HCT116 (cell line): ENCODE data around the gene FOXD2. TPM values are rescaled to one million over a fixed set of nuclear protein-coding genes. Genes with fewer than 3 reads are reported as not detected.

Experiments used
- ATAC-seq: fragments of 200-7000 bp; cut with Tn5 transposase; 2 replicates; pipeline ENCODE4 v1.9.1; 2020; ENCODE audit warnings: mild to moderate bottlenecking, moderate library complexity
- BruUV-seq: library from RNA; stranded (reverse); fragments of 400-500 nt; replicated peaks from 2 replicates; lab custom pipeline; 2021; lab: Mats Ljungman, UMichigan
- CTCF ChIA-PET: fragments of 300-600 bp; sonication (Branson Sonifier 250); formaldehyde crosslinking; loops from one replicate; lab custom pipeline; 2021; ENCODE audit warnings: antibody characterized with exemption; lab: Charles Lee
- POLR2A ChIA-PET: fragments of 300-600, 350-600 bp; sonication (Branson Sonifier 250); formaldehyde crosslinking; loops from one replicate; lab custom pipeline; 2021; ENCODE audit warnings: antibody characterized with exemption; lab: Charles Lee
- RAD21 ChIA-PET, 2 experiments: fragments of 300-600 bp; sonication (Branson Sonifier 250); formaldehyde crosslinking; loops; one replicate each; lab custom pipeline; 2023; ENCODE audit warnings: low total read pairs in 2 of 2; ENCODE audit not compliant: uncharacterized antibody in 2 of 2, unreplicated experiment in 2 of 2, low non-redundant PET in 1 of 2; lab: Charles Lee
- DNase-seq: peaks from one replicate; pipeline ENCODE4 v3.0.0-alpha.2; 2010; ENCODE audit warnings: low read depth, low spot score
- H2AFZ ChIP-seq: fragments of 200-600 bp; shearing (Covaris generic), sonication (generic); 2 replicates; pipeline ENCODE4 v1.6.1; 2017; ENCODE audit warnings: low read depth, mixed run types, mixed read lengths, antibody characterized with exemption, low read length; ENCODE audit not compliant: poor library complexity, severe bottlenecking
- H3K27ac ChIP-seq: 2 replicates; pipeline ENCODE4 v1.5.1; 2012; ENCODE audit warnings: low read depth, low read length
- H3K27me3 ChIP-seq: fragments of 200-600 bp; sonication (generic); 2 replicates; pipeline ENCODE4 v1.6.1; 2016; ENCODE audit warnings: mixed run types, low read length, mixed read lengths; ENCODE audit not compliant: insufficient read depth
- H3K36me3 ChIP-seq, 2 experiments: fragments of 200-500 bp in 1 of 2; fragments of 200-600 bp in 1 of 2; sonication (Bioruptor generic) in 1 of 2; sonication (generic) in 1 of 2; 2 replicates each; pipeline versions ENCODE4 v1.5.1 to v1.6.1; 2014 to 2016; ENCODE audit warnings: low read length in 2 of 2, inconsistent platforms in 1 of 2, mixed read lengths in 1 of 2, mixed run types in 1 of 2; ENCODE audit not compliant: insufficient read depth in 2 of 2, control insufficient read depth in 1 of 2
- H3K4me1 ChIP-seq, 2 experiments: fragments of 200-600 bp in 1 of 2; sonication (generic) in 1 of 2; 2 replicates each; pipeline versions ENCODE4 v1.5.1 to v1.6.1; 2012 to 2017; ENCODE audit warnings: low read length in 2 of 2, inconsistent platforms in 1 of 2, mild to moderate bottlenecking in 1 of 2, mixed read lengths in 1 of 2, mixed run types in 1 of 2, moderate library complexity in 1 of 2; ENCODE audit not compliant: insufficient read depth in 2 of 2, control insufficient read depth in 1 of 2
- H3K4me2 ChIP-seq: fragments of 200-600 bp; sonication (generic); 2 replicates; pipeline ENCODE4 v1.6.1; 2017; ENCODE audit warnings: mixed run types, low read length, mixed read lengths
- H3K4me3 ChIP-seq, 2 experiments: fragments of 200-600 bp in 1 of 2; sonication (generic) in 1 of 2; replicated peaks in 1 of 2; 2 replicates each; pipeline ENCODE4 v1.5.1; 2011 to 2016; ENCODE audit warnings: low read length in 2 of 2, control low read depth in 1 of 2, low read depth in 1 of 2, mild to moderate bottlenecking in 1 of 2, mixed read lengths in 1 of 2, mixed run types in 1 of 2
- H3K79me2 ChIP-seq: fragments of 200-600 bp; sonication (generic); 2 replicates; pipeline ENCODE4 v1.6.1; 2017; ENCODE audit warnings: mild to moderate bottlenecking, mixed run types, low read length, moderate library complexity, mixed read lengths; ENCODE audit not compliant: insufficient read depth
- H3K9ac ChIP-seq: fragments of 200-600 bp; sonication (generic); 2 replicates; pipeline ENCODE4 v1.6.1; 2016; ENCODE audit warnings: low read length, mixed read lengths
- H3K9me2 ChIP-seq: fragments of 200-600 bp; sonication (generic), shearing (Covaris generic); 2 replicates; pipeline ENCODE4 v1.6.1; 2017; ENCODE audit warnings: mixed run types, mild to moderate bottlenecking, moderate library complexity; ENCODE audit not compliant: insufficient read depth
- H3K9me3 ChIP-seq, 2 experiments: fragments of 200-500 bp in 1 of 2; fragments of 200-600 bp in 1 of 2; sonication (Bioruptor generic) in 1 of 2; sonication (generic) in 1 of 2; 2 replicates each; pipeline ENCODE4 v1.6.1; 2014 to 2017; ENCODE audit warnings: low read length in 2 of 2, mixed read lengths in 2 of 2, inconsistent platforms in 1 of 2, low read depth in 1 of 2, mild to moderate bottlenecking in 1 of 2, mixed run types in 1 of 2, moderate library complexity in 1 of 2; ENCODE audit not compliant: control insufficient read depth in 1 of 2, insufficient read depth in 1 of 2
- H4K20me1 ChIP-seq: fragments of 200-600 bp; sonication (generic), shearing (Covaris generic); 2 replicates; pipeline ENCODE4 v1.6.1; 2017; ENCODE audit warnings: mixed run types, mild to moderate bottlenecking, moderate library complexity; ENCODE audit not compliant: insufficient read depth
- CBX3 ChIP-seq: IDR thresholded peaks from 2 replicates; pipeline ENCODE4 v1.6.1; 2012; ENCODE audit warnings: low read depth
- CEBPB ChIP-seq: IDR thresholded peaks from 2 replicates; pipeline ENCODE4 v1.6.1; 2012; ENCODE audit warnings: low read depth
- CTCF ChIP-seq, 3 experiments: fragments of 200-600 bp in 1 of 3; sonication (generic) in 1 of 3; IDR thresholded peaks in 2 of 3; conservative IDR thresholded peaks in 1 of 3; 2 replicates each; pipeline ENCODE4 v1.5.1; 2012 to 2017; ENCODE audit warnings: low read depth in 2 of 3, low read length in 2 of 3, antibody characterized with exemption in 1 of 3, borderline replicate concordance in 1 of 3, control low read depth in 1 of 3, mild to moderate bottlenecking in 1 of 3, mixed read lengths in 1 of 3, mixed run types in 1 of 3, moderate library complexity in 1 of 3; ENCODE audit not compliant: insufficient read depth in 1 of 3
- ELF1 ChIP-seq: IDR thresholded peaks from 2 replicates; pipeline ENCODE4 v1.6.1; 2012; ENCODE audit warnings: low read depth, borderline replicate concordance
- EZH2 ChIP-seq: fragments of 200-600 bp; sonication (generic); IDR thresholded peaks from 2 replicates; pipeline ENCODE4 v1.6.1; 2017; ENCODE audit warnings: antibody characterized with exemption, mixed run types
- FOSL1 ChIP-seq: IDR thresholded peaks from 2 replicates; pipeline ENCODE4 v1.6.1; 2012; ENCODE audit warnings: low read depth
- JUND ChIP-seq: IDR thresholded peaks from 2 replicates; pipeline ENCODE4 v1.6.1; 2012
- POLR2A ChIP-seq: IDR thresholded peaks from 2 replicates; pipeline ENCODE4 v1.7.0; 2011; ENCODE audit warnings: borderline replicate concordance; ENCODE audit not compliant: insufficient read depth, insufficient read length; ENCODE audit errors: extremely low read depth
- POLR2AphosphoS5 ChIP-seq: IDR thresholded peaks from 2 replicates; pipeline ENCODE4 v1.6.1; 2011; ENCODE audit warnings: mild to moderate bottlenecking, low read depth, low read length, moderate library complexity
- RAD21 ChIP-seq: IDR thresholded peaks from 2 replicates; pipeline ENCODE4 v1.6.1; 2012; ENCODE audit warnings: low read depth, mild to moderate bottlenecking
- REST ChIP-seq: IDR thresholded peaks from 2 replicates; pipeline ENCODE4 v1.6.1; 2012; ENCODE audit warnings: low read depth
- SIN3A ChIP-seq: IDR thresholded peaks from 2 replicates; pipeline ENCODE4 v1.6.1; 2012; ENCODE audit warnings: low read depth
- SP1 ChIP-seq: IDR thresholded peaks from 2 replicates; pipeline ENCODE4 v1.6.1; 2012; ENCODE audit warnings: low read depth
- TCF7L2 ChIP-seq: IDR thresholded peaks from 2 replicates; pipeline ENCODE4 v1.7.0; 2011; ENCODE audit warnings: borderline replicate concordance, inconsistent platforms; ENCODE audit not compliant: insufficient read depth, insufficient read length; ENCODE audit errors: extremely low read depth
- YY1 ChIP-seq: IDR thresholded peaks from 2 replicates; pipeline ENCODE4 v1.6.1; 2011; ENCODE audit warnings: low read length, low read depth, moderate library complexity, mild to moderate bottlenecking; ENCODE audit not compliant: insufficient replicate concordance; ENCODE audit errors: extremely low read depth
- ZBTB33 ChIP-seq: IDR thresholded peaks from 2 replicates; pipeline ENCODE4 v1.6.1; 2011; ENCODE audit warnings: mild to moderate bottlenecking, low read length, moderate library complexity; ENCODE audit not compliant: insufficient replicate concordance; ENCODE audit errors: extremely low read depth
- ZFX ChIP-seq: fragments of 450-650 bp; IDR thresholded peaks from 2 replicates; pipeline ENCODE4 v1.6.1; 2017
- ZNF274 ChIP-seq: fragments of 200-500 bp; sonication (Bioruptor generic); IDR thresholded peaks from 2 replicates; pipeline ENCODE4 v1.6.1; 2014; ENCODE audit warnings: mild to moderate bottlenecking, low read depth, low read length, inconsistent platforms
- intact Hi-C: fragments of 100-400 bp; cut with micrococcal nuclease; formaldehyde crosslinking; loops from 2 replicates; pipeline ENCODE4 v1.10.0; 2022
- total RNA-seq: library from RNA; stranded (reverse); gene quantifications from one replicate; pipeline ENCODE4 v1.2.1, GENCODE V29; 2021; ENCODE audit not compliant: unreplicated experiment
- TF ChIP-seq, protein P1 (sequence below): IDR thresholded peaks from 2 replicates; pipeline ENCODE4 v1.6.1; 2012
- TF ChIP-seq, protein P2 (sequence below): IDR thresholded peaks from 2 replicates; pipeline ENCODE4 v1.6.1; 2012

FOXD2 gene
- total RNA-seq, 1 experiment from 2014 or later = 1.9 TPM

DNA sequence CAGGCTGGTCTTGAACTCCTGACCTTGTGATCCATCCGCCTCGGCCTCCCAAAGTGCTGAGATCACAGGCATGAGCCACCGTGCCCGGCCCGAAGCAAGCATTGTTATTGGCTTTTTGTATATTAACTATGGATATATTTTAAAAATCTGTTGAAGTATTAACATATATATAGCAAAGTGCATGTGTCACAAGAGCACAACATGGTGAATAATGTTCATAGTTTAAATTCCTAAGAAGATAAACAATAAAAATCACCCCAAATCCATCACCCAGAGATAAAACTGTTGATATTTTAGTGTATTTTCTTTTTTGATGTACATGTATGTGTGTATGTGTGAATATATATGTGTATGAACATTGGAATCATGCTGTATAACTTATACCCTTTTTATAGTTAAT is 30.9 kb upstream of the FOXD2 start:
- no peak for ATAC-seq
- Histone ChIP-seq H3K4me1 (no peaks in the 10 kb centered on the region), H3K27me3 (no peaks in the 10 kb centered on the region), H3K79me2 (no peaks in the 10 kb centered on the region), H3K4me3 (no peak overlapping the region), H3K9me3 (no peaks in the 10 kb centered on the region), H3K27ac (no peak overlapping the region), H2AFZ (no peak overlapping the region), H4K20me1 (no peaks in the 10 kb centered on the region), H3K9me2 (no peaks in the 10 kb centered on the region), H3K36me3 (no peaks in the 10 kb centered on the region), H3K4me2 (no peak overlapping the region)
- intact Hi-C loops = no loop called here
- ChIA-PET CTCF (interaction anchor here (1.5 kb wide), 1 partner anchor 18 kb away, joined by 3 read pairs; no protein-coding TSS in a partner anchor), POLR2A (no interaction called here)
- TF ChIP-seq ZBTB33 = no peak
- TF ChIP-seq EZH2 = no peak
- TF ChIP-seq ZNF274 = no peak
- no peak for TF ChIP-seq SIN3A
- no peak for TF ChIP-seq SP1
- no peak for TF ChIP-seq JUND
- TF ChIP-seq, protein P1, sequence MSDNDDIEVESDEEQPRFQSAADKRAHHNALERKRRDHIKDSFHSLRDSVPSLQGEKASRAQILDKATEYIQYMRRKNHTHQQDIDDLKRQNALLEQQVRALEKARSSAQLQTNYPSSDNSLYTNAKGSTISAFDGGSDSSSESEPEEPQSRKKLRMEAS = no peak
- TF ChIP-seq POLR2AphosphoS5 = no peak
- no peak for TF ChIP-seq REST
- TF ChIP-seq CEBPB = no peak
- TF ChIP-seq, protein P2, sequence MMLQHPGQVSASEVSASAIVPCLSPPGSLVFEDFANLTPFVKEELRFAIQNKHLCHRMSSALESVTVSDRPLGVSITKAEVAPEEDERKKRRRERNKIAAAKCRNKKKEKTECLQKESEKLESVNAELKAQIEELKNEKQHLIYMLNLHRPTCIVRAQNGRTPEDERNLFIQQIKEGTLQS = no peak
- no peak for TF ChIP-seq POLR2A
- no peak for TF ChIP-seq FOSL1
- TF ChIP-seq CBX3 = no peak
- no peak for TF ChIP-seq YY1
- no peak for TF ChIP-seq TCF7L2
- TF ChIP-seq ZFX = no peak
- no peak for TF ChIP-seq RAD21
- no peak for TF ChIP-seq ELF1
- no peak for TF ChIP-seq CTCF (IDR thresholded peaks at IDR 0.05 in 2 of 3, conservative IDR thresholded peaks at IDR 0.05 in 1 of 3; ENCODE audit: borderline replicate concordance in 1 of 3, insufficient read depth in 1 of 3, low read depth in 2 of 3, low read length in 2 of 3)
- TF ChIP-seq, all 23 proteins: peak for 0
- no TSS peak for BruUV-seq
- RAD21 ChIA-PET = no interaction called here
- DNase-seq = no peak
- H3K9ac ChIP-seq = no peak overlapping the region
